Caco-2 (cell line): Measurements from ENCODE around the gene ACOXL. TPM values are rescaled to one million over a fixed set of nuclear protein-coding genes. Genes with fewer than 3 reads are reported as not detected.

ENCODE experiments used
- BruUV-seq: library from RNA; stranded (reverse); fragments of 400-500 nt; replicated peaks from 2 replicates; lab custom pipeline; 2021; lab: Mats Ljungman, UMichigan
- CTCF ChIA-PET: fragments of 300-600 bp; sonication (Branson Sonifier 250); formaldehyde crosslinking; loops from one replicate; lab custom pipeline; 2022; ENCODE audit warnings: antibody characterized with exemption; lab: Charles Lee
- POLR2A ChIA-PET: fragments of 300-600 bp; sonication (Branson Sonifier 250); formaldehyde crosslinking; loops from one replicate; lab custom pipeline; 2022; ENCODE audit warnings: antibody characterized with exemption; lab: Charles Lee
- DNase-seq, 2 experiments: peaks; one replicate each; pipeline versions ENCODE4 v3.0.0 to v3.0.0-alpha.2; 2020 to 2022
- H3K27me3 ChIP-seq: replicated peaks from 2 replicates; pipeline ENCODE4 v1.6.0; 2011; ENCODE audit warnings: low read length; ENCODE audit not compliant: control insufficient read depth, insufficient read depth
- H3K36me3 ChIP-seq: 2 replicates; pipeline ENCODE4 v1.5.1; 2011; ENCODE audit warnings: low read length; ENCODE audit not compliant: control insufficient read depth, insufficient read depth
- H3K4me1 ChIP-seq: fragments of 250-450 bp; sonication (Bioruptor Pico); 2 replicates; pipeline ENCODE4 v1.5.1; 2020; ENCODE audit warnings: mild to moderate bottlenecking
- H3K4me3 ChIP-seq: 2 replicates; pipeline ENCODE4 v1.5.1; 2011; ENCODE audit warnings: low read depth, mild to moderate bottlenecking, control low read depth, low read length
- H3K9me3 ChIP-seq: fragments of 250-450 bp; sonication (Bioruptor Pico); 2 replicates; pipeline ENCODE4 v1.5.1; 2020; ENCODE audit warnings: mild to moderate bottlenecking, moderate library complexity
- H3K27ac Mint-ChIP-seq: one replicate; pipeline ENCODE4 v1.8.0; 2022; ENCODE audit warnings: mixed read lengths; ENCODE audit not compliant: unreplicated experiment
- H3K27me3 Mint-ChIP-seq: one replicate; pipeline ENCODE4 v1.8.0; 2022; ENCODE audit warnings: mixed read lengths; ENCODE audit not compliant: insufficient read depth, unreplicated experiment
- H3K36me3 Mint-ChIP-seq: one replicate; pipeline ENCODE4 v1.8.0; 2022; ENCODE audit warnings: mild to moderate bottlenecking, mixed read lengths; ENCODE audit not compliant: insufficient read depth, unreplicated experiment
- H3K4me1 Mint-ChIP-seq: one replicate; pipeline ENCODE4 v1.8.0; 2022; ENCODE audit warnings: low read depth, mixed read lengths; ENCODE audit not compliant: unreplicated experiment
- H3K4me3 Mint-ChIP-seq: one replicate; pipeline ENCODE4 v1.8.0; 2022; ENCODE audit warnings: mild to moderate bottlenecking, moderate library complexity, mixed read lengths; ENCODE audit not compliant: unreplicated experiment
- H3K9me3 Mint-ChIP-seq: one replicate; pipeline ENCODE4 v1.8.0; 2022; ENCODE audit warnings: mixed read lengths; ENCODE audit not compliant: unreplicated experiment
- intact Hi-C: fragments of 100-400 bp; cut with micrococcal nuclease; formaldehyde crosslinking; loops from one replicate; pipeline ENCODE4 v1.10.0; 2022; ENCODE audit not compliant: unreplicated experiment
- total RNA-seq: library from RNA; stranded (reverse); gene quantifications from 2 replicates; pipeline ENCODE4 v1.2.3, GENCODE V29; 2022
- TF ChIP-seq, protein P1 (sequence below), 2 experiments: fragments of 200-600 bp in 1 of 2; IDR thresholded peaks; 1 replicate in 1 of 2; 2 replicates in 1 of 2; pipeline versions ENCODE4 v1.5.1 to v1.8.0; 2011 to 2022; ENCODE audit warnings: antibody characterized with exemption in 1 of 2, control low read depth in 1 of 2, inconsistent platforms in 1 of 2, low read depth in 1 of 2, low read length in 1 of 2, mild to moderate bottlenecking in 1 of 2, moderate library complexity in 1 of 2; ENCODE audit not compliant: insufficient read depth in 1 of 2, severe bottlenecking in 1 of 2, unreplicated experiment in 1 of 2

ACOXL gene
- total RNA-seq, 1 experiment from 2014 or later: 2.6 TPM

DNA sequence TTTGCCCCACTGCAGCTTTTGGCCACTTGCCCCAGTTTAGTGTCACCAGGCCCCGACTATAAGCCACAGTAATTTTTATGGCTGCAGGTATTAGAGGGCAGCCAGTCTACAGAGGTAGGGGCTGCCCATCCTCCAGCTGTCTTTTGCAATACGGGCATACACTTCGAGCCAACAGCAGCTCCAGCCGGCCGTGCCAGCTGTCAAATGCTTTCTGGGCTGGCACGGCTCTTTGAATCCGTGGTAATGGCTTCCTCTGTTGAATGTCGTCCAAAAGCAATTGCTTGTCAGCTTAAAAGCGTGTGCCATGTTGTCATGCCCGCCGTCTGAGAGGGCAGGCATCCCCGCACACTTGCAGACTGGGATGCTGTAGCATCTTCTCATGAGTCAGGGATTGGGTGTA lies 429.6 kb downstream of the ACOXL start:
- POLR2A ChIA-PET: no interaction called here
- TF ChIP-seq, protein P1, sequence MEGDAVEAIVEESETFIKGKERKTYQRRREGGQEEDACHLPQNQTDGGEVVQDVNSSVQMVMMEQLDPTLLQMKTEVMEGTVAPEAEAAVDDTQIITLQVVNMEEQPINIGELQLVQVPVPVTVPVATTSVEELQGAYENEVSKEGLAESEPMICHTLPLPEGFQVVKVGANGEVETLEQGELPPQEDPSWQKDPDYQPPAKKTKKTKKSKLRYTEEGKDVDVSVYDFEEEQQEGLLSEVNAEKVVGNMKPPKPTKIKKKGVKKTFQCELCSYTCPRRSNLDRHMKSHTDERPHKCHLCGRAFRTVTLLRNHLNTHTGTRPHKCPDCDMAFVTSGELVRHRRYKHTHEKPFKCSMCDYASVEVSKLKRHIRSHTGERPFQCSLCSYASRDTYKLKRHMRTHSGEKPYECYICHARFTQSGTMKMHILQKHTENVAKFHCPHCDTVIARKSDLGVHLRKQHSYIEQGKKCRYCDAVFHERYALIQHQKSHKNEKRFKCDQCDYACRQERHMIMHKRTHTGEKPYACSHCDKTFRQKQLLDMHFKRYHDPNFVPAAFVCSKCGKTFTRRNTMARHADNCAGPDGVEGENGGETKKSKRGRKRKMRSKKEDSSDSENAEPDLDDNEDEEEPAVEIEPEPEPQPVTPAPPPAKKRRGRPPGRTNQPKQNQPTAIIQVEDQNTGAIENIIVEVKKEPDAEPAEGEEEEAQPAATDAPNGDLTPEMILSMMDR (IDR thresholded peaks at IDR 0.05; ENCODE audit: insufficient read depth in 1 of 2, low read depth in 1 of 2, low read length in 1 of 2, severe bottlenecking in 1 of 2, unreplicated experiment in 1 of 2): no peak
- Histone ChIP-seq H3K9me3 (no peaks in the 10 kb centered on the region), H3K4me1 (peaks cover 5% of the 10 kb centered on the region; the same call in 1 of the 2 replicates), H3K4me3 (no peak overlapping the region), H3K27me3 (no peaks in the 10 kb centered on the region), H3K36me3 (peaks cover 10% of the 10 kb centered on the region)
- Mint-ChIP-seq H3K27me3 (no peaks in the 10 kb centered on the region), H3K4me3 (no peak overlapping the region), H3K36me3 (peaks cover 27% of the 10 kb centered on the region), H3K27ac (no peak overlapping the region), H3K4me1 (peaks cover 6% of the 10 kb centered on the region), H3K9me3 (no peaks in the 10 kb centered on the region)
- CTCF ChIA-PET: no interaction called here
- no peak for DNase-seq
- intact Hi-C loops: no loop called here
- BruUV-seq: no TSS peak

- Mint-ChIP-seq H3K27ac (no peak overlapping the region), H3K4me3 (no peak overlapping the region), H3K36me3 (peaks cover 27% of the 10 kb centered on the region), H3K9me3 (no peaks in the 10 kb centered on the region), H3K4me1 (peaks cover 6% of the 10 kb centered on the region), H3K27me3 (no peaks in the 10 kb centered on the region)
- peaks cover 5% of the 10 kb centered on the region; the same call in 1 of the 2 replicates for H3K4me1 ChIP-seq
- no peak for DNase-seq
- BruUV-seq: no TSS peak
- TF ChIP-seq, protein P1 (IDR thresholded peaks at IDR 0.05; ENCODE audit: insufficient read depth in 1 of 2, low read depth in 1 of 2, low read length in 1 of 2, severe bottlenecking in 1 of 2, unreplicated experiment in 1 of 2): no peak
- H3K9me3 ChIP-seq: no peaks in the 10 kb centered on the region
- H3K27me3 ChIP-seq: no peaks in the 10 kb centered on the region
- intact Hi-C loops: no loop called here
- peaks cover 9% of the 10 kb centered on the region for H3K36me3 ChIP-seq
- ChIA-PET CTCF (no interaction called here), POLR2A (no interaction called here)
- no peak overlapping the region for H3K4me3 ChIP-seq
Measured at GRCh38 chr2:111162718-111163331, 430.5 kb downstream of the ACOXL start.

GRCh38 chr2:111164078-111164477 lies 431.7 kb downstream of the ACOXL start:
- Histone ChIP-seq H3K4me3 (no peak overlapping the region), H3K9me3 (no peaks in the 10 kb centered on the region), H3K36me3 (peaks cover 7% of the 10 kb centered on the region; the same call in 1 of the 2 replicates), H3K27me3 (no peaks in the 10 kb centered on the region), H3K4me1 (peaks cover 5% of the 10 kb centered on the region; the same call in 1 of the 2 replicates)
- TF ChIP-seq, protein P1 (IDR thresholded peaks at IDR 0.05; ENCODE audit: insufficient read depth in 1 of 2, low read depth in 1 of 2, low read length in 1 of 2, severe bottlenecking in 1 of 2, unreplicated experiment in 1 of 2): no peak
- intact Hi-C loops: no loop called here
- Mint-ChIP-seq H3K9me3 (no peaks in the 10 kb centered on the region), H3K36me3 (peaks cover 27% of the 10 kb centered on the region), H3K27me3 (no peaks in the 10 kb centered on the region), H3K4me1 (peaks cover 6% of the 10 kb centered on the region), H3K4me3 (no peak overlapping the region), H3K27ac (no peak overlapping the region)
- BruUV-seq: no TSS peak
- DNase-seq: no peak
- ChIA-PET CTCF (no interaction called here), POLR2A (no interaction called here)
